Urinary bladder (tissue), 4 donors: Measurements from ENCODE around the gene CNTNAP2. TPM values are rescaled to one million over a fixed set of nuclear protein-coding genes. Genes with fewer than 3 reads are reported as not detected.

Source experiments
- DNase-seq: peaks from one replicate; pipeline ENCODE4 v3.0.0-alpha.2; 2015; ENCODE audit errors: extremely low spot score
- H3K27ac ChIP-seq: one replicate; pipeline ENCODE4 v1.5.1; 2013; ENCODE audit warnings: low read depth, mild to moderate bottlenecking, moderate library complexity
- H3K36me3 ChIP-seq: one replicate; pipeline ENCODE4 v1.6.1; 2013; ENCODE audit warnings: mild to moderate bottlenecking, moderate library complexity; ENCODE audit not compliant: insufficient read depth
- H3K4me1 ChIP-seq: one replicate; pipeline ENCODE4 v1.6.1; 2013; ENCODE audit warnings: mild to moderate bottlenecking, moderate library complexity; ENCODE audit not compliant: insufficient read depth
- H3K4me3 ChIP-seq: one replicate; pipeline ENCODE4 v1.5.1; 2013; ENCODE audit warnings: low read depth, low read length
- WGBS: extraction: QIAGEN DNeasy Blood & Tissue Kit; methylation state at CpG from one replicate; pipeline ENCODE4 v1.1.7; 2013; 5-methylcytosine and 5-hydroxymethylcytosine counted together
- polyA plus RNA-seq: library from polyadenylated mRNA; stranded (reverse); fragments of 200-250 nt; gene quantifications from one replicate; pipeline ENCODE4 v1.2.3, GENCODE V29; 2013
- total RNA-seq: library from RNA; depleted of rRNA; stranded (reverse); fragments of >200 nt; gene quantifications from one replicate; pipeline ENCODE4 v1.2.3, GENCODE V29; 2014
- donor health status: healthy with polysubstance abuse.
- donor health status: healthy.

The CNTNAP2 gene
- total and polyA plus RNA-seq, 2 donors, result 0.28 to 23.3 TPM

DNA sequence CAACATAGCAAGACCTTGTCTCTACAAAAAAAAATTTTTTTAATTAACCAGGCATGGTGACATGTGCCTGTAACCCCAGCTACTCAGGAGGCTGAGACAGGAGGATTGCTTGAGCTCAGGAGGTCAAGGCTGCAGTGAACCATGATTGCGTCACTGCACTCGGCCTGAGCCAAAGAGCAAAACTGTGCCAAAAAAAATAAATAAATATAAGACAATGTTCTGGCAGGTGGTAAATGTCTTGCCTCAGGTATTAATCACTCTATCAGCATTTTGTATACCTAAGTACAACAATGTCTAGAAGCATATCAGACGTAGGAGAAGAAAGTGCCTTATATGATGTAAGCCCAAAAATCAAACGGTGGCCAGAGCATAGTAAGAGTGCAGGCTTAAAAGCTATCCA, 2046.2 kb downstream of the CNTNAP2 start:
- no peaks in the 10 kb centered on the region for H3K36me3 ChIP-seq
- WGBS, result 61% methylated on average over 4 of the region's 4 CpGs
- no peak overlapping the region for H3K4me3 ChIP-seq
- no peaks in the 10 kb centered on the region for H3K4me1 ChIP-seq
- DNase-seq, result no peak
- H3K27ac ChIP-seq, result no peak overlapping the region

- DNase-seq, result no peak
- no peaks in the 10 kb centered on the region for H3K4me1 ChIP-seq
- no peak overlapping the region for H3K4me3 ChIP-seq
- H3K36me3 ChIP-seq, result no peaks in the 10 kb centered on the region
- no peak overlapping the region for H3K27ac ChIP-seq
- 62% methylated on average over 1 of the region's 1 CpG for WGBS
Observed at GRCh38 chr7:148163246-148163645, 2046.6 kb downstream of the CNTNAP2 start.

DNA sequence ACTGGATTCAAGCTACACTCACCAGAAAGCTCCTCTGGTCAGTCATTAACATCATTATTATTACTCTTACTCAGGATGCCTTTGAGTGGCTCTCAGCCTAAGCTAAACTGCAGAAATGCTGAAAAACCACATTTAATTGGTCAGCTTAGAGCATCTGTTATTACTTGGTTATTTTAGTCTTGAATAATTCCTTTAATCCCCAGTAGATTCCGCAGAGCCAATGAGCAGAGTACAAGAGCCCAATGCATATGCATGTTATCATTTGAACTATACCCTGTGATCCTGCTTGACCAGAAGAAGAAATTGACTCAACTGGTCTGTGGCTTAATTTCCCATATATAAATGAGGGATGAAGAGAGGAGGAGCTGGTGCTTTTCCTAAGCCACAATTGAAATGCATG, 2056.3 kb downstream of the CNTNAP2 start:
- Histone ChIP-seq H3K4me1 (no peaks in the 10 kb centered on the region), H3K4me3 (no peak overlapping the region), H3K36me3 (no peaks in the 10 kb centered on the region), H3K27ac (no peak overlapping the region)
- WGBS, result 69% methylated on average over 1 of the region's 1 CpG
- DNase-seq, result no peak

DNA sequence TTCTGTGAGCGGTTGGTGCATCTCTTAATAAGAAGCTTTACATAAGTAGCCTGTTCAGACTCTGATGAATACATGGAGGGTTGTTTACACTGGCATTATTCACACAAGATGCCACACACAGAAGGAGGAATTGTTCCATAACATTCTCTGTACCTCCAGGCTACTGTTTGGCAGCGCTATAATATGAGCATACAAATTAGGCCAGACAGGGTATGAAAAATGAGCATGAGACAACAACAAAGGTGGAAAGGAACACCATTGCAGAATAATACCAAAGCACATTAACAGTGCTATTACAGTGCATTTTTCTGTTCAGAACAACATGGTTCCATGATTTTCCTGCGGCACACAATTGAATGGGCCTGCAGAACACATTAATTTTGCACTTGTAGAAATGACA, 2056.8 kb downstream of the CNTNAP2 start:
- Histone ChIP-seq H3K4me1 (no peaks in the 10 kb centered on the region), H3K27ac (no peak overlapping the region), H3K36me3 (no peaks in the 10 kb centered on the region), H3K4me3 (no peak overlapping the region)
- no peak for DNase-seq
- WGBS, result 90% methylated on average over 3 of the region's 3 CpGs

- H3K36me3 ChIP-seq, result no peaks in the 10 kb centered on the region
- WGBS, result 71% methylated on average over 8 of the region's 8 CpGs
- H3K4me1 ChIP-seq, result no peaks in the 10 kb centered on the region
- no peak overlapping the region for H3K4me3 ChIP-seq
- H3K27ac ChIP-seq, result no peak overlapping the region
- no peak for DNase-seq
Observed at GRCh38 chr7:148174376-148174775, 2057.8 kb downstream of the CNTNAP2 start.

DNA sequence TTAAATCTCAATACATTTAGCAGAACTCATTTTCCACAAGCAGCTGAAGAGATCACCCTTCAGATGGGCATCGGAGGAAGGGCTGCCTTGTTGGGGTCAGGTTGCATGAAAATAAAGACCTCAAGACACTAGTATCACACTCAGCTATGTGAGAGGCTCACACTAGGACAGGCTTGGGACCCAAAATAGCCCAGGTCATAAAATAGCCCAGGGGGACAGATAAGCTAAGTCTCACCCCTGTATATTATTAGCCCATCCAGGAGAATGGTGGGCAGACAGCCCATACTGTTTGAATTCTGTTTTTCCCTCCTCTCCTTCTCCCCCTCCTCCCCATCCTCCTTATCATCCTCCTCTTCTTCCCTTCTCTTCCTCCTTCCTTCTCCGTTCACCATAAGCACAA, 2058.9 kb downstream of the CNTNAP2 start:
- no peak for DNase-seq
- Histone ChIP-seq H3K4me3 (no peak overlapping the region), H3K36me3 (no peaks in the 10 kb centered on the region), H3K27ac (no peak overlapping the region), H3K4me1 (no peaks in the 10 kb centered on the region)
- 92% methylated on average over 2 of the region's 2 CpGs for WGBS

DNA sequence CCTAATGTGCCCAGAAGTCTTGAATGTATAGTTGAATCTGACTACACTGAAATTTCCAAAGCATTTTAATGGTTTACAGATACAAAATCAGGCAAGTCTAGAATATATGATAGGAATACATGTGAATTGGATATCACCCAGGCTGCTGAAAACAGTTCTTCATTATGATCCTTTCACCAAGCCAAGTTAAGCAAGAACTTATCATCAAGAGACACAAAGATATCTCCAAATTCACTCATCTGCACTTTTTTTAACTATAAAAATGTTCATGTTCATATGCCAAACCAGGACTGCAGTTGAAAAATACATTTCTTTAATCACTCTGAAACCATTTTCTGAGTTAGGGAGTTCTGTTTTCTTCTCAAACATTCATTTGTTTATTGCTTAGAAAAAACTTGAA, 2061.4 kb downstream of the CNTNAP2 start:
- Histone ChIP-seq H3K4me3 (no peak overlapping the region), H3K4me1 (no peaks in the 10 kb centered on the region), H3K27ac (no peak overlapping the region), H3K36me3 (no peaks in the 10 kb centered on the region)
- DNase-seq, result no peak

DNA sequence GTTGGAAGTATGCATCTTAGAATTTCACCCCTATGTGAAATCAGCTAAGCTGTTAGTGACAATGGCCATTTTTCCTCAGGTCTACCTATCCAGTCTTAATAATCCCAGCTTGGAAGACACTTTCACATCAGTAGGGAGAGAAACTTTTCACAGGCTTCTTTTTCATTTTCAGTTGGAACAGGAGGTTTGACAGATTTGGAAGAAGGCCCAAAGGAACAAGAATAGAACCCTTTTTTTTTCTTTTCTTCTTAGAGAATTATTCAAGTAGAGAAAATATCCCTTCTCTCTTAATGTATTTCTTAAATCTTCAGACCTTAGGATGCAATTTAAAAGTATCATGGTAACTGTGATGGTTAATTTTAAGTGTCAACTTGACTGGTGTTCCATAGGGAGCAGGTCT, 2063.5 kb downstream of the CNTNAP2 start:
- Histone ChIP-seq H3K4me1 (no peaks in the 10 kb centered on the region), H3K27ac (no peak overlapping the region), H3K4me3 (no peak overlapping the region), H3K36me3 (no peaks in the 10 kb centered on the region)
- DNase-seq, result no peak

DNA sequence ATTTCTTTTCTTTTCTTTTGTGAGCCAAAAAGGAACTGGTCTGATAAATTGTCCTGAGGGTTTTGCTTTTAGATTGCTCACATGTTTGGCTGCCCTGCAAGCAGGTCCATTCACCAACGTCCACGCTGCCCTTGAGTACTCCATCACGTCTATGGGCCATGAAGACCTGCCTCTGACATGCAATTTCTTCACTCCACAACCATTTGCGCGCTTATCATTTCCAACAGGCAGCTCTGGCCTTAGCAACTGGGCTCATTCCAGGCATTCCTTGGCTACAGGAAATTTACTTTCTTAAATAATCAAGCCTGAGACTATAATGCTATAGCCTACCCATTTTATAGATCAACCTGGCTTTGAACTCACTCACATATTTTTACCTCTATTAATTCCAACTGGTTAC, 2065.7 kb downstream of the CNTNAP2 start:
- no peaks in the 10 kb centered on the region for H3K4me1 ChIP-seq
- H3K4me3 ChIP-seq, result no peak overlapping the region
- 49% methylated on average over 5 of the region's 5 CpGs for WGBS
- H3K27ac ChIP-seq, result no peak overlapping the region
- DNase-seq, result no peak
- H3K36me3 ChIP-seq, result no peaks in the 10 kb centered on the region

GRCh38 chr7:148185041-148185440, 2068.4 kb downstream of the CNTNAP2 start:
- 23% methylated on average over 5 of the region's 5 CpGs for WGBS
- Histone ChIP-seq H3K36me3 (no peaks in the 10 kb centered on the region), H3K4me3 (no peak overlapping the region), H3K4me1 (no peaks in the 10 kb centered on the region), H3K27ac (no peak overlapping the region)
- no peak for DNase-seq

DNA sequence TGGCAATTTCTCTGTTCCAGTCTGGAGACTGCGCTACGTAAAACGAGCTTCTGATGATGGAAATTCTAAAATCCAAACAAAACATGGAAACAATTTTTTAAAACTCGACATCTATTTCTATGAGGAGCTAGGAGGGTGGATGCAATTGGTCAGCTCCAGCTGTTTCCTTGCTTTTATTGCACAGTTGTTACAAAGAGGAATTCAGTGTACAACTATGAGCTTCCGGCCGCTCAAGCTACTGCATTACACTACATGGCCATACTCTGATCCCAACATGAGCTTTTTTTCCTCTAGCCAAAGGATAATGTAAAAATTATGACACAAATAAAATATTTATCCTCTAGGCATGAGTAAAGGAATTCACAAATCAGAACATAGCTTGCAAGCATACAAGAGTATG, 2070.9 kb downstream of the CNTNAP2 start:
- no peaks in the 10 kb centered on the region for H3K4me1 ChIP-seq
- no peaks in the 10 kb centered on the region for H3K36me3 ChIP-seq
- no peak overlapping the region for H3K4me3 ChIP-seq
- no peak overlapping the region for H3K27ac ChIP-seq
- WGBS, result 58% methylated on average over 6 of the region's 6 CpGs
- no peak for DNase-seq

- no peak for DNase-seq
- H3K27ac ChIP-seq, result no peak overlapping the region
- no peaks in the 10 kb centered on the region for H3K4me1 ChIP-seq
- H3K4me3 ChIP-seq, result no peak overlapping the region
- H3K36me3 ChIP-seq, result no peaks in the 10 kb centered on the region
- WGBS, result 91% methylated on average over 1 of the region's 1 CpG
Observed at GRCh38 chr7:148191391-148192065, 2074.9 kb downstream of the CNTNAP2 start.

DNA sequence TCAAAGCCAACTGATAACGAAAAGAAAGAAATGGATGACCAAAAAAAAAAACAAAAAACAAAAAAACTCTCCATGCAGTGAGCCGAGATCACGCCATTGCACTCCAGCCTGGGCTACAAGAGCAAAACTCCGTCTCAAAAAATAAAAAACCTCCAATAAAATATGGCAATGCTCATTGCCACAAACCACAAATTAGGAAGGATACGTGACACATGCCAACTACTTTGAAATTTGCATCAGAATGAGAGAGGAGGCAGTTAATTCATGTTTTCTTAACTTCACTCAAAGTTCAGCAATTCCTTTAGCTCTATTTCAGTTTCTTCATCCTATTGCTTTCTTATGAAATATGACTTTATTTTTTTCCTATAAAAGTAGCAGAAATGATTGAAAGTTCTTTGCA, 2075.9 kb downstream of the CNTNAP2 start:
- no peak overlapping the region for H3K4me3 ChIP-seq
- DNase-seq, result no peak
- 88% methylated on average over 5 of the region's 5 CpGs for WGBS

DNA sequence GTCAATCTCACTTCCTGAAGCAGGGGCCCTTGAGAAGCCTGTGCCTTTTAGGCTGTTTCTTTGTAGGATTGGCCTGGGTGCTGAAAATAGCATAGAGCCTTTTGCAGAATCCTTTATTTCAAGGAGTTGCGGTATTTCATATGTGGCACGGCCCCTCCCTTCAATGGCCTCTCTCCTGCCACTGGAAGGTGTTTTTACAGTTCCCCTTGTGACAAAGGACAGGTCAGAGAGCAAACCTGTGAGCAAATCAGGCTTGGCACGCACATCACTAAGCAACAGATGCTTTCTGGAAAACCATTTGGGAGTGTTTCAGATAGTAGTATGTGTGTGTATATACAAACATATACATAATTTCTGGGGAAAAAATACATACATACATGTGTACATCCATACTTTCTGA, 2085.4 kb downstream of the CNTNAP2 start:
- WGBS, result 63% methylated on average over 3 of the region's 3 CpGs
- Histone ChIP-seq H3K27ac (no peak overlapping the region), H3K4me1 (no peaks in the 10 kb centered on the region), H3K36me3 (no peaks in the 10 kb centered on the region), H3K4me3 (no peak overlapping the region)
- DNase-seq, result no peak

More for the DNA sequence above, 2075.9 kb downstream of the CNTNAP2 start:
- H3K27ac ChIP-seq, result no peak overlapping the region
- H3K36me3 ChIP-seq, result no peaks in the 10 kb centered on the region
- no peaks in the 10 kb centered on the region for H3K4me1 ChIP-seq
